ENCODE results near the gene EXOSC9.

DNA sequence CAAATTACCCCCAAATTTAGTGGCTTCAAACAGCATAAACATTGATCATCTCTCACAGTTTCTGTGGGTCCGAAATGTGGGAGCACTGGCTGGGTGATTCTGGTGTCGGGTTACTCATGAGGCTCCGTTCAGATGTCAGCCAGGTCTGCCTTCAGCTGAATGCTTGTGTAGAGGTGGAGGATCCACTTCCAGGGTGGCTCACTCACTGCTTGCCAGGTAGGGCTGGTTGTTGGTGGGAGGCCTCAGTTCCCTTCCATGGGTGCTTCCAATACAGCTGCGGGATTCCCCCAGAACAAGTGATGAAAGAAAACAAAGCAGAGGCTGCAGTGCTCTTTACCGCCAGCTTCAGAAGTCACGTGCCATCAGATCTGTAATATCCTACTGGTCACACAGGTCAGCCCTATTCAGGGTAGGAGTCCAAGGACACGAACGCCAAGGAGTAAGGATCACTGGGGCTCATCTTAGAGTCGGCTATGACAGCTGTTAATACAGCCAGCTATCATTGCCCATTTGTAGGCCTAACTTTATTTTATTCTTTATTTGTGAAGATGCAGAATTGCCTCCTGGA, 35.1 kb upstream of the EXOSC9 start:
- TF ChIP-seq, protein P1, sequence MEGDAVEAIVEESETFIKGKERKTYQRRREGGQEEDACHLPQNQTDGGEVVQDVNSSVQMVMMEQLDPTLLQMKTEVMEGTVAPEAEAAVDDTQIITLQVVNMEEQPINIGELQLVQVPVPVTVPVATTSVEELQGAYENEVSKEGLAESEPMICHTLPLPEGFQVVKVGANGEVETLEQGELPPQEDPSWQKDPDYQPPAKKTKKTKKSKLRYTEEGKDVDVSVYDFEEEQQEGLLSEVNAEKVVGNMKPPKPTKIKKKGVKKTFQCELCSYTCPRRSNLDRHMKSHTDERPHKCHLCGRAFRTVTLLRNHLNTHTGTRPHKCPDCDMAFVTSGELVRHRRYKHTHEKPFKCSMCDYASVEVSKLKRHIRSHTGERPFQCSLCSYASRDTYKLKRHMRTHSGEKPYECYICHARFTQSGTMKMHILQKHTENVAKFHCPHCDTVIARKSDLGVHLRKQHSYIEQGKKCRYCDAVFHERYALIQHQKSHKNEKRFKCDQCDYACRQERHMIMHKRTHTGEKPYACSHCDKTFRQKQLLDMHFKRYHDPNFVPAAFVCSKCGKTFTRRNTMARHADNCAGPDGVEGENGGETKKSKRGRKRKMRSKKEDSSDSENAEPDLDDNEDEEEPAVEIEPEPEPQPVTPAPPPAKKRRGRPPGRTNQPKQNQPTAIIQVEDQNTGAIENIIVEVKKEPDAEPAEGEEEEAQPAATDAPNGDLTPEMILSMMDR (conservative IDR thresholded peaks at IDR 0.05): no peak
- no peak for TF ChIP-seq EZH2 (IDR thresholded peaks at IDR 0.05; ENCODE audit: low read depth)
